Measurements from ENCODE around the gene RPS15. TPM values are rescaled to one million over a fixed set of nuclear protein-coding genes. Genes with fewer than 3 reads are reported as not detected.

The RPS15 gene
- total and polyA plus RNA-seq, 10 of the 15 experiments (the other 5 are each of a cell fraction or from before 2014, with no cell fraction given): 559 to 3,158 (median 1,413) TPM

DNA sequence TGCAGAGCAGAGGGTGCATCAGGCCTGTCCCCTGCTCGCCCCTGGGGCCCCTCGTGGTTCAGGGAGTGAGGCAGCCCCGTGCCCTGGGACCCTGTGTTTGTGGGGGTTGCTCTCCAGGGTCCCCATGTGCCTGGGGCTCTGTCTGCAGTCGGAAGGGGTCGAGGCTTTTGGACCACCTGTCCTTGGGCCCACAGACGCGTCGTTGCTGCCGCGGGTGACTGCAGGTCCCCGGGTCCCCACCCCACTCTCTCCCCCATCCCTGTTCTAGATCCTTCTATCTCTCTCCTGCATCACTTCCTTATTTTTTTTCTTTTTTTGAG, 50.0 kb downstream of the RPS15 start (continued):
- no peak for TF ChIP-seq TCF3 (IDR thresholded peaks at IDR 0.05; ENCODE audit: borderline replicate concordance, insufficient read depth, low read depth, low read length)

DNA sequence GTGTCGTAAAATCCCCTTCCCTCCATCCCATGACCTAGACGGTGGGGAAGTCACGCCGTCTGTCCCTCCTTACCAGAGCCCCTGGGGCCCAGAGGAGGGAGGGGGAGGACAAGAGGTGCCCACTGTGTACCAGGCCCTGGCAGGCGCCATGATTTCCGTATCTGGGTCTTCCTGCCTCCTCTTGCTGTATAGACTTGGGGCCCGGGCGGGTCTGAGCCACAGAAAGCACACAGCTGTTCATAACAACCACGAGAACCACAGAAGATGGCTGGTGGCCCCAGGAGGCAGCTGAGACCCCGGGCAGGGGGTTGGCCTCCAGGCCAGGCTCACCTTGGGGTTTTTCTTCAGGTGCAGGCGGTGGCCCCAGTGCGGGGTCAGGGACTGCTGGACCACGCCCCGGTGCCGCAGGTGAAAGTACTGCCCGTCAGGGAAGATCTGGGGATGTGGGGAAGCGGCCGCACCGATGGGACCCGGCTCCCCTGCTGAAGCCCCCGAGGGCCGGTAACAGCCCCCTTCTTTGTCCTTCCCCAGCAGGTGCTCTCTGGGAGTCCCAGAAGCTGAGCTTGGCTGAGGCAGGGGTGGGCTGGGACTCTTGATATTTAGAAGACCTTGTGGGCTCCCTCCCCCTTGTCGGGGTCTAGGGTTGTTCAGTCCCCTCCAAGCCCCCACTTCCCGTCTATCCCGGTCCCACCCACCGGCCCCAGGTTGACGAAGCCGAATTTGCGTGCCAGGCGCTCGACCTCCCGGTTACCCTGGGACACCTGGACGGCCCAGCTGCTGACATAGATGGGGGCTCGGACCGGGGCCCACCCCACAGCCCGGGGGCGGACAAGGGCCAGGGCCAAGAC, 51.5 kb downstream of the RPS15 start:
- intact Hi-C loops (cut with micrococcal nuclease; ENCODE audit: unreplicated experiment): no loop called here
- H3K9ac ChIP-seq (ENCODE audit: control insufficient read depth, insufficient read depth, low read length): peak overlapping the region; percentile 52; the same call in 1 of the 2 replicates
- DNase-seq (ENCODE audit: low read depth, low spot score) (no peak), ATAC-seq (no peak), FAIRE-seq (no peak)
- in situ Hi-C loops (cut with MboI): no loop called here
- TF ChIP-seq IKZF1 (conservative IDR thresholded peaks at IDR 0.05): peak; percentile 31; the same call in 1 of the 2 replicates
- 0 out of 2 replicates have a peak, but pooled peaks have one; percentile 43 for TF ChIP-seq DPF2 (IDR thresholded peaks at IDR 0.05)
- peak; percentile 44; the same call in 1 of the 2 replicates for TF ChIP-seq POLR2A (IDR thresholded peaks at IDR 0.05; ENCODE audit: low read depth, low read length)
- 0 out of 2 replicates have a peak, but pooled peaks have one; percentile 48 for TF ChIP-seq YY1 (IDR thresholded peaks at IDR 0.05; ENCODE audit: low read depth, low read length)
- TF ChIP-seq LARP7 (IDR thresholded peaks at IDR 0.05): no peak
- H3K27ac ChIP-seq (ENCODE audit: control insufficient read depth, insufficient read depth): no peak overlapping the region
- H3K4me1 ChIP-seq (ENCODE audit: control insufficient read depth, insufficient read depth, low read length): no peaks in the 10 kb centered on the region; the same call in 1 of the 2 replicates
- no peaks in the 10 kb centered on the region for H3K79me2 ChIP-seq (ENCODE audit: control insufficient read depth, insufficient read depth, low read length)
- H3K9me3 ChIP-seq (replicated peaks; ENCODE audit: control insufficient read depth, insufficient read depth, low read length): no peaks in the 10 kb centered on the region
- ChIA-PET SMC1A (ENCODE audit: uncharacterized antibody, unreplicated experiment) (no interaction called here), RAD21 (ENCODE audit: unreplicated experiment) (no interaction called here), CTCF (no interaction called here), POLR2A (no interaction called here)
- no peaks in the 10 kb centered on the region; a peak in 1 of 4 replicates for H3K27me3 ChIP-seq (replicated peaks in 1 of 2; ENCODE audit: control insufficient read depth in 2 of 2, insufficient read depth in 2 of 2, low read length in 1 of 2)
- H3K4me3 ChIP-seq: peak overlapping the region; percentile 63; the same call in 1 of the 2 replicates
- BruUV-seq (replicated peaks): no TSS peak
- peak overlapping the region; percentile 80 for H3K4me2 ChIP-seq (ENCODE audit: control insufficient read depth, insufficient read depth)
- H2AFZ ChIP-seq (ENCODE audit: control insufficient read depth, low read depth, low read length): peak overlapping the region; percentile 80
- H3K36me3 ChIP-seq (ENCODE audit: control insufficient read depth in 2 of 2, insufficient read depth in 2 of 2, low read length in 1 of 2): no peaks in the 10 kb centered on the region
- WGBS (ENCODE audit: insufficient coverage, insufficient replicate concordance, low lambda C conversion rate, missing lambda C conversion rate): 23% methylated on average over 35 of the region's 37 CpGs
- H4K20me1 ChIP-seq (ENCODE audit: control insufficient read depth, insufficient read depth): no peaks in the 10 kb centered on the region

Other genes starting within 250 kb of the RPS15 start
Only the 7 nearest of the 20 such genes appear.
- 107 and 143 TPM in 2 replicates for gene NDUFS7, start 54.5 kb upstream of the RPS15 start, total RNA-seq (2014; rRNA removed)
- gene NDUFS7, start 54.5 kb upstream of the RPS15 start, total RNA-seq (2014; rRNA removed; fragmentation: Illumina TruSeq; extraction: Trizol): 18.5 and 24.1 TPM in 2 replicates
- gene NDUFS7, start 54.5 kb upstream of the RPS15 start, total RNA-seq (2021): 136 and 143 TPM in 2 replicates
- 12.1 and 43.0 TPM in 2 replicates for gene NDUFS7, start 54.5 kb upstream of the RPS15 start, polyA plus RNA-seq (2011; rRNA removed)
- 1.5 and 5.1 TPM in 2 replicates for gene NDUFS7, start 54.5 kb upstream of the RPS15 start, polyA plus RNA-seq (2014; fragmentation: Illumina TruSeq; extraction: Trizol)
- gene NDUFS7, start 54.5 kb upstream of the RPS15 start, polyA plus RNA-seq (2014; fragmentation: Nextera tagmentation; extraction: Ambion mirVana): 10 to 100 TPM; 10.6 to 39.4 TPM
- gene NDUFS7, start 54.5 kb upstream of the RPS15 start, polyA plus RNA-seq (2014; rRNA removed): 166 and 177 TPM in 2 replicates
- 100 to 1,000 TPM; 261 to 282 TPM for gene NDUFS7, start 54.5 kb upstream of the RPS15 start, polyA plus RNA-seq (2016; fragmentation: Nextera tagmentation; extraction: Ambion mirVana)
- gene GAMT, start 36.9 kb upstream of the RPS15 start, total RNA-seq (2014; rRNA removed): 50.1 and 55.2 TPM in 2 replicates
- gene GAMT, start 36.9 kb upstream of the RPS15 start, total RNA-seq (2014; rRNA removed; fragmentation: Illumina TruSeq; extraction: Trizol): 22.5 and 24.9 TPM in 2 replicates
- 49.1 and 52.0 TPM in 2 replicates for gene GAMT, start 36.9 kb upstream of the RPS15 start, total RNA-seq (2021)
- gene GAMT, start 36.9 kb upstream of the RPS15 start, polyA plus RNA-seq (2011; rRNA removed): 4.7 and 13.0 TPM in 2 replicates
- 8.3 and 28.5 TPM in 2 replicates for gene GAMT, start 36.9 kb upstream of the RPS15 start, polyA plus RNA-seq (2014; fragmentation: Illumina TruSeq; extraction: Trizol)
- 1 to 10 TPM; 1.6 to 5.6 TPM for gene GAMT, start 36.9 kb upstream of the RPS15 start, polyA plus RNA-seq (2014; fragmentation: Nextera tagmentation; extraction: Ambion mirVana)
- 56.0 and 65.8 TPM in 2 replicates for gene GAMT, start 36.9 kb upstream of the RPS15 start, polyA plus RNA-seq (2014; rRNA removed)
- gene GAMT, start 36.9 kb upstream of the RPS15 start, polyA plus RNA-seq (2016; fragmentation: Nextera tagmentation; extraction: Ambion mirVana): 100 to 1,000 TPM; 122 to 131 TPM
- gene DAZAP1, start 30.8 kb upstream of the RPS15 start, total RNA-seq (2014; rRNA removed): 122 and 127 TPM in 2 replicates
- gene DAZAP1, start 30.8 kb upstream of the RPS15 start, total RNA-seq (2014; rRNA removed; fragmentation: Illumina TruSeq; extraction: Trizol): 82.5 and 93.4 TPM in 2 replicates
- gene DAZAP1, start 30.8 kb upstream of the RPS15 start, total RNA-seq (2021): 223 and 240 TPM in 2 replicates
- 110 and 123 TPM in 2 replicates for gene DAZAP1, start 30.8 kb upstream of the RPS15 start, polyA plus RNA-seq (2011; rRNA removed)
- 69.0 and 91.2 TPM in 2 replicates for gene DAZAP1, start 30.8 kb upstream of the RPS15 start, polyA plus RNA-seq (2014; fragmentation: Illumina TruSeq; extraction: Trizol)
- gene DAZAP1, start 30.8 kb upstream of the RPS15 start, polyA plus RNA-seq (2014; fragmentation: Nextera tagmentation; extraction: Ambion mirVana): 10 to 100 TPM in 1 of 2 experiments, 1 to 10 TPM in 1; 9.9 to 27.7 TPM
- gene DAZAP1, start 30.8 kb upstream of the RPS15 start, polyA plus RNA-seq (2014; rRNA removed): 164 and 194 TPM in 2 replicates
- gene DAZAP1, start 30.8 kb upstream of the RPS15 start, polyA plus RNA-seq (2016; fragmentation: Nextera tagmentation; extraction: Ambion mirVana): 10 to 100 TPM; 16.9 to 17.9 TPM
- under 0.01 and 0.11 TPM in 2 replicates for gene APC2, start 11.7 kb downstream of the RPS15 start, total RNA-seq (2014; rRNA removed)
- gene APC2, start 11.7 kb downstream of the RPS15 start, total RNA-seq (2014; rRNA removed; fragmentation: Illumina TruSeq; extraction: Trizol): 0.05 TPM in 1 of 2 replicates, not detected in the other
- gene APC2, start 11.7 kb downstream of the RPS15 start, total RNA-seq (2021): 0.08 and 0.26 TPM in 2 replicates
- not detected in 2 replicates for gene APC2, start 11.7 kb downstream of the RPS15 start, polyA plus RNA-seq (2011; rRNA removed)
- not detected in 2 replicates for gene APC2, start 11.7 kb downstream of the RPS15 start, polyA plus RNA-seq (2014; fragmentation: Illumina TruSeq; extraction: Trizol)
- under 1 TPM in 1 of 2 experiments, not detected in 1; 0.02 TPM for gene APC2, start 11.7 kb downstream of the RPS15 start, polyA plus RNA-seq (2014; fragmentation: Nextera tagmentation; extraction: Ambion mirVana)
- 0.16 and 0.73 TPM in 2 replicates for gene APC2, start 11.7 kb downstream of the RPS15 start, polyA plus RNA-seq (2014; rRNA removed)
- gene APC2, start 11.7 kb downstream of the RPS15 start, polyA plus RNA-seq (2016; fragmentation: Nextera tagmentation; extraction: Ambion mirVana): under 1 TPM in 1 of 2 experiments, not detected in 1; 0.04 TPM
- 36.3 and 38.3 TPM in 2 replicates for gene C19orf25, start 40.8 kb downstream of the RPS15 start, total RNA-seq (2014; rRNA removed)
- 11.7 and 14.8 TPM in 2 replicates for gene C19orf25, start 40.8 kb downstream of the RPS15 start, total RNA-seq (2014; rRNA removed; fragmentation: Illumina TruSeq; extraction: Trizol)
- 36.5 and 37.5 TPM in 2 replicates for gene C19orf25, start 40.8 kb downstream of the RPS15 start, total RNA-seq (2021)
- 6.3 and 13.6 TPM in 2 replicates for gene C19orf25, start 40.8 kb downstream of the RPS15 start, polyA plus RNA-seq (2011; rRNA removed)
- gene C19orf25, start 40.8 kb downstream of the RPS15 start, polyA plus RNA-seq (2014; fragmentation: Illumina TruSeq; extraction: Trizol): 4.2 and 13.2 TPM in 2 replicates
- 1 to 10 TPM; 1.2 to 3.9 TPM for gene C19orf25, start 40.8 kb downstream of the RPS15 start, polyA plus RNA-seq (2014; fragmentation: Nextera tagmentation; extraction: Ambion mirVana)
- gene C19orf25, start 40.8 kb downstream of the RPS15 start, polyA plus RNA-seq (2014; rRNA removed): 42.5 and 52.5 TPM in 2 replicates
- 10 to 100 TPM; 60.9 to 67.0 TPM for gene C19orf25, start 40.8 kb downstream of the RPS15 start, polyA plus RNA-seq (2016; fragmentation: Nextera tagmentation; extraction: Ambion mirVana)
- 0.40 and 0.60 TPM in 2 replicates for gene PCSK4, start 52.0 kb downstream of the RPS15 start, total RNA-seq (2014; rRNA removed)
- 0.27 TPM in 1 of 2 replicates, not detected in the other for gene PCSK4, start 52.0 kb downstream of the RPS15 start, total RNA-seq (2014; rRNA removed; fragmentation: Illumina TruSeq; extraction: Trizol)
- gene PCSK4, start 52.0 kb downstream of the RPS15 start, total RNA-seq (2021): 0.90 and 0.95 TPM in 2 replicates
- 0.12 and 0.35 TPM in 2 replicates for gene PCSK4, start 52.0 kb downstream of the RPS15 start, polyA plus RNA-seq (2011; rRNA removed)
- not detected in 2 replicates for gene PCSK4, start 52.0 kb downstream of the RPS15 start, polyA plus RNA-seq (2014; fragmentation: Illumina TruSeq; extraction: Trizol)
- gene PCSK4, start 52.0 kb downstream of the RPS15 start, polyA plus RNA-seq (2014; fragmentation: Nextera tagmentation; extraction: Ambion mirVana): not detected
- 0.99 and 1.6 TPM in 2 replicates for gene PCSK4, start 52.0 kb downstream of the RPS15 start, polyA plus RNA-seq (2014; rRNA removed)
- under 1 TPM; 0.32 to 0.57 TPM for gene PCSK4, start 52.0 kb downstream of the RPS15 start, polyA plus RNA-seq (2016; fragmentation: Nextera tagmentation; extraction: Ambion mirVana)
- gene REEP6, start 52.8 kb downstream of the RPS15 start, total RNA-seq (2014; rRNA removed): 0.27 and 0.45 TPM in 2 replicates
- gene REEP6, start 52.8 kb downstream of the RPS15 start, total RNA-seq (2014; rRNA removed; fragmentation: Illumina TruSeq; extraction: Trizol): 0.13 TPM in 1 of 2 replicates, not detected in the other
- 0.53 and 0.69 TPM in 2 replicates for gene REEP6, start 52.8 kb downstream of the RPS15 start, total RNA-seq (2021)
- gene REEP6, start 52.8 kb downstream of the RPS15 start, polyA plus RNA-seq (2011; rRNA removed): 0.08 TPM in 1 of 2 replicates, not detected in the other
- gene REEP6, start 52.8 kb downstream of the RPS15 start, polyA plus RNA-seq (2014; fragmentation: Illumina TruSeq; extraction: Trizol): 0.06 TPM in 1 of 2 replicates, not detected in the other
- gene REEP6, start 52.8 kb downstream of the RPS15 start, polyA plus RNA-seq (2014; fragmentation: Nextera tagmentation; extraction: Ambion mirVana): not detected
- 0.32 and 0.57 TPM in 2 replicates for gene REEP6, start 52.8 kb downstream of the RPS15 start, polyA plus RNA-seq (2014; rRNA removed)
- gene REEP6, start 52.8 kb downstream of the RPS15 start, polyA plus RNA-seq (2016; fragmentation: Nextera tagmentation; extraction: Ambion mirVana): 1 to 10 TPM in 1 of 2 experiments, under 1 TPM in 1; 0.60 to 1.1 TPM